Gastroesophageal sphincter (tissue), 4 donors: ENCODE data around the gene CIT. TPM values are rescaled to one million over a fixed set of nuclear protein-coding genes. Genes with fewer than 3 reads are reported as not detected.

Experiments
- ATAC-seq: fragments of 150-250 bp; one replicate; pipeline ENCODE4 v1.9.1; 2016; ENCODE audit warnings: mild to moderate bottlenecking, moderate library complexity
- H3K27ac ChIP-seq, 4 donors: fragments of 200-600 bp; sonication (generic) in 3 of 4; 1 replicate in 3 of 4; 2 replicates in 1 of 4; pipeline ENCODE4 v1.5.1; 2016 to 2019
- H3K27me3 ChIP-seq: fragments of 200-600 bp; sonication (generic); one replicate; pipeline ENCODE4 v1.5.1; 2019
- H3K36me3 ChIP-seq, 2 donors: fragments of 200-600 bp; sonication (generic); one replicate each; pipeline ENCODE4 v1.5.1; 2019; ENCODE audit warnings: control low read depth in 1 of 2
- H3K4me1 ChIP-seq, 3 donors: fragments of 200-600 bp; sonication (generic); 1 replicate in 2 of 3; 2 replicates in 1 of 3; pipeline ENCODE4 v1.5.1; 2016 to 2019; ENCODE audit warnings: control low read depth in 2 of 3
- H3K4me3 ChIP-seq, 2 donors: fragments of 200-600 bp; sonication (generic); one replicate each; pipeline ENCODE4 v1.5.1; 2019; ENCODE audit warnings: mild to moderate bottlenecking in 1 of 2, moderate library complexity in 1 of 2
- H3K9me3 ChIP-seq, 3 donors: fragments of 200-600 bp; sonication (generic); one replicate each; pipeline ENCODE4 v1.5.1; 2017 to 2019; ENCODE audit warnings: control low read depth in 2 of 3
- CTCF ChIP-seq, 4 experiments: fragments of 200-600 bp in 2 of 4; fragments of 450-650 bp in 2 of 4; sonication (generic) in 1 of 4; IDR thresholded peaks; one replicate each; pipeline ENCODE4 v1.5.1; 2017 to 2019; ENCODE audit warnings: antibody characterized with exemption in 4 of 4, mild to moderate bottlenecking in 2 of 4, moderate library complexity in 2 of 4
- EP300 ChIP-seq: sonication (generic); formaldehyde crosslinking; IDR thresholded peaks from one replicate; pipeline ENCODE4 v1.6.1; 2017; ENCODE audit warnings: antibody characterized with exemption, mild to moderate bottlenecking
- POLR2A ChIP-seq, 2 donors: fragments of 450-650 bp; IDR thresholded peaks; one replicate each; pipeline ENCODE4 v1.6.1; 2017; ENCODE audit warnings: antibody characterized with exemption in 2 of 2, mild to moderate bottlenecking in 2 of 2, moderate library complexity in 1 of 2
- POLR2AphosphoS5 ChIP-seq: sonication (generic); formaldehyde crosslinking; IDR thresholded peaks from one replicate; pipeline ENCODE4 v1.6.1; 2017; ENCODE audit warnings: antibody characterized with exemption
- WGBS, 2 donors: methylation state at CpG; one replicate each; pipeline ENCODE4 v1.1.5; 2018; ENCODE audit warnings: low coverage in 1 of 2; 5-methylcytosine and 5-hydroxymethylcytosine counted together
- total RNA-seq, 4 donors: library from RNA; depleted of rRNA; stranded (reverse); fragments of >200 nt; gene quantifications; one replicate each; pipeline ENCODE4 v1.1.0, GENCODE V29; 2016

The CIT gene
- total RNA-seq, 4 donors from 2014 or later, result 3.8 to 9.7 (median 6.6) TPM

- H3K27ac ChIP-seq, result no peak overlapping the region
Observed at GRCh38 chr12:119859241-119859640, 17.9 kb downstream of the CIT start.

GRCh38 chr12:119857041-119857591 is 20.0 kb downstream of the CIT start:
- no peak overlapping the region for H3K27ac ChIP-seq
- no peaks in the 10 kb centered on the region for H3K9me3 ChIP-seq
- no peaks in the 10 kb centered on the region for H3K4me1 ChIP-seq
- H3K4me3 ChIP-seq, result no peak overlapping the region
- WGBS, 2 donors, result 82 to 94% methylated on average over 7 to 8 of the region's 8 CpGs
- no peak for TF ChIP-seq CTCF (IDR thresholded peaks at IDR 0.05)
- no peak for TF ChIP-seq POLR2A (IDR thresholded peaks at IDR 0.05)
- no peak for TF ChIP-seq EP300
- no peak for TF ChIP-seq POLR2AphosphoS5
- no peak for ATAC-seq
- H3K27me3 ChIP-seq, result no peaks in the 10 kb centered on the region
- no peaks in the 10 kb centered on the region for H3K36me3 ChIP-seq

More at GRCh38 chr12:119859241-119859640, 17.9 kb downstream of the CIT start:
- no peak for ATAC-seq
- Histone ChIP-seq H3K4me3 (no peak overlapping the region), H3K27me3 (no peaks in the 10 kb centered on the region), H3K36me3 (no peaks in the 10 kb centered on the region), H3K4me1 (no peaks in the 10 kb centered on the region), H3K9me3 (no peaks in the 10 kb centered on the region)
- 96 to 97% methylated on average over 6 of the region's 6 CpGs for WGBS, 2 donors
- TF ChIP-seq EP300 (no peak), POLR2AphosphoS5 (no peak), POLR2A (IDR thresholded peaks at IDR 0.05) (no peak), CTCF (IDR thresholded peaks at IDR 0.05) (no peak)

GRCh38 chr12:119850330-119850729 is 26.8 kb downstream of the CIT start:
- TF ChIP-seq POLR2AphosphoS5 (no peak), CTCF (IDR thresholded peaks at IDR 0.05) (no peak), POLR2A (IDR thresholded peaks at IDR 0.05) (no peak)
- 95 to 100% methylated on average over 1 of the region's 1 CpG for WGBS, 2 donors
- H3K36me3 ChIP-seq, result no peaks in the 10 kb centered on the region
- H3K4me1 ChIP-seq, result no peaks in the 10 kb centered on the region
- H3K27ac ChIP-seq, result no peak overlapping the region
- no peak for ATAC-seq
- H3K27me3 ChIP-seq, result no peaks in the 10 kb centered on the region
- H3K4me3 ChIP-seq, result no peak overlapping the region
- H3K9me3 ChIP-seq, result no peaks in the 10 kb centered on the region

GRCh38 chr12:119843100-119843499 is 34.0 kb downstream of the CIT start:
- TF ChIP-seq CTCF (IDR thresholded peaks at IDR 0.05), result no peak
- no peak for TF ChIP-seq EP300
- no peak for TF ChIP-seq POLR2AphosphoS5
- no peak for TF ChIP-seq POLR2A (IDR thresholded peaks at IDR 0.05)
- ATAC-seq, result no peak

GRCh38 chr12:119842380-119842779 is 34.7 kb downstream of the CIT start:
- Histone ChIP-seq H3K27me3 (no peaks in the 10 kb centered on the region), H3K9me3 (peaks cover 0 to 11% (median 0%) of the 10 kb centered on the region in 3 donors), H3K27ac (no peak overlapping the region), H3K4me1 (no peaks in the 10 kb centered on the region), H3K4me3 (no peak overlapping the region), H3K36me3 (no peaks in the 10 kb centered on the region)
- WGBS, 2 donors, result 100% methylated on average over 1 of the region's 1 CpG
- TF ChIP-seq POLR2AphosphoS5 (no peak), POLR2A (IDR thresholded peaks at IDR 0.05) (no peak), CTCF (IDR thresholded peaks at IDR 0.05) (no peak), EP300 (no peak)
- ATAC-seq, result no peak

More at GRCh38 chr12:119843100-119843499, 34.0 kb downstream of the CIT start:
- WGBS, 2 donors, result 38 to 63% methylated on average over 2 of the region's 2 CpGs
- Histone ChIP-seq H3K4me1 (no peaks in the 10 kb centered on the region), H3K27ac (peak overlapping the region in 1 of 4 donors; percentile 19), H3K27me3 (no peaks in the 10 kb centered on the region), H3K9me3 (peaks cover 0 to 11% (median 0%) of the 10 kb centered on the region in 3 donors), H3K4me3 (no peak overlapping the region), H3K36me3 (no peaks in the 10 kb centered on the region)
